GM12878 (cell line): Measurements from ENCODE around the gene SSBP4. TPM values are rescaled to one million over a fixed set of nuclear protein-coding genes. Genes with fewer than 3 reads are reported as not detected.

Experiments
- CBFB ChIP-seq: IDR thresholded peaks from 2 replicates; pipeline ENCODE4 v1.6.1; 2016; ENCODE audit warnings: antibody characterized with exemption, low read depth
- EP300 ChIP-seq, 2 experiments: fragments of 150-350 bp in 1 of 2; IDR thresholded peaks; 2 replicates each; pipeline ENCODE4 v1.6.1; 2011 to 2012; ENCODE audit warnings: low read depth in 2 of 2, low read length in 2 of 2, borderline replicate concordance in 1 of 2, improper control_type of control experiment in 1 of 2, inconsistent platforms in 1 of 2; ENCODE audit not compliant: control insufficient read depth in 1 of 2
- PAX5 ChIP-seq: IDR thresholded peaks from 2 replicates; pipeline ENCODE4 v1.6.1; 2011; ENCODE audit warnings: low read depth, low read length, borderline replicate concordance
- POLR2A ChIP-seq: IDR thresholded peaks from 2 replicates; pipeline ENCODE4 v1.6.1; 2011; ENCODE audit warnings: low read depth, mild to moderate bottlenecking, low read length
- RB1 ChIP-seq: fragments of 450-650 bp; formaldehyde crosslinking; IDR thresholded peaks from 2 replicates; pipeline ENCODE4 v1.6.1; 2017; ENCODE audit warnings: mild to moderate bottlenecking, borderline replicate concordance
- SRF ChIP-seq, 2 experiments: IDR thresholded peaks; 2 replicates each; pipeline ENCODE4 v1.6.1; 2011; ENCODE audit warnings: low read depth in 2 of 2, low read length in 2 of 2, mild to moderate bottlenecking in 1 of 2, moderate library complexity in 1 of 2
- TAF1 ChIP-seq: IDR thresholded peaks from 2 replicates; pipeline ENCODE4 v1.6.1; 2011; ENCODE audit warnings: mild to moderate bottlenecking, low read depth, low read length, borderline replicate concordance
- polyA plus RNA-seq, 11 experiments: library from polyadenylated mRNA; depleted of rRNA in 4 of 11; unstranded in 6 of 11; stranded (reverse) in 5 of 11; fragments of >200 nt; fragmentation: Nextera tagmentation in 4 of 11; fragmentation: Illumina TruSeq in 1 of 11; extraction: Ambion mirVana in 4 of 11; extraction: Trizol in 1 of 11; gene quantifications; 1 replicate in 1 of 11; 2 replicates in 10 of 11; pipeline versions ENCODE4 v1.2.1 to v1.2.3, GENCODE V29; 2011 to 2016; ENCODE audit warnings: inconsistent platforms in 2 of 11, missing spikeins in 2 of 11, low read depth in 1 of 11
- total RNA-seq, 4 experiments: library from RNA; depleted of rRNA in 3 of 4; stranded (reverse); fragments of >200 nt in 3 of 4; fragmentation: Illumina TruSeq in 1 of 4; extraction: Trizol in 1 of 4; gene quantifications; 2 replicates each; pipeline versions ENCODE4 v1.2.1 to v1.2.3, GENCODE V29; 2013 to 2021
- TF ChIP-seq, protein P1 (sequence below): IDR thresholded peaks from 2 replicates; pipeline ENCODE4 v1.6.1; 2012; ENCODE audit warnings: mild to moderate bottlenecking, low read depth, low read length
- TF ChIP-seq, protein P2 (sequence below): fragments of 450-650 bp; IDR thresholded peaks from 2 replicates; pipeline ENCODE4 v1.6.1; 2017; ENCODE audit warnings: mild to moderate bottlenecking, moderate library complexity
- TF ChIP-seq, protein P3 (sequence below): IDR thresholded peaks from 2 replicates; pipeline ENCODE4 v1.6.1; 2011; ENCODE audit warnings: low read depth, low read length, improper control_type of control experiment, borderline replicate concordance
- TF ChIP-seq, protein P4 (sequence below): fragments of 450-650 bp; IDR thresholded peaks from 2 replicates; pipeline ENCODE4 v1.6.1; 2018; ENCODE audit warnings: borderline replicate concordance, mild to moderate bottlenecking; ENCODE audit not compliant: partially characterized antibody
- TF ChIP-seq, protein P5 (sequence below): fragments of 450-650 bp; conservative IDR thresholded peaks from 2 replicates; pipeline ENCODE4 v1.6.1; 2017; ENCODE audit warnings: mild to moderate bottlenecking, moderate library complexity
- TF ChIP-seq, protein P6 (sequence below): IDR thresholded peaks from 2 replicates; pipeline ENCODE4 v1.6.1; 2012; ENCODE audit warnings: low read length, inconsistent platforms

Gene SSBP4
- total and polyA plus RNA-seq, 10 of the 15 experiments (the other 5 are each of a cell fraction or from before 2014, with no cell fraction given): 0.37 to 150 (median 38.9) TPM

DNA sequence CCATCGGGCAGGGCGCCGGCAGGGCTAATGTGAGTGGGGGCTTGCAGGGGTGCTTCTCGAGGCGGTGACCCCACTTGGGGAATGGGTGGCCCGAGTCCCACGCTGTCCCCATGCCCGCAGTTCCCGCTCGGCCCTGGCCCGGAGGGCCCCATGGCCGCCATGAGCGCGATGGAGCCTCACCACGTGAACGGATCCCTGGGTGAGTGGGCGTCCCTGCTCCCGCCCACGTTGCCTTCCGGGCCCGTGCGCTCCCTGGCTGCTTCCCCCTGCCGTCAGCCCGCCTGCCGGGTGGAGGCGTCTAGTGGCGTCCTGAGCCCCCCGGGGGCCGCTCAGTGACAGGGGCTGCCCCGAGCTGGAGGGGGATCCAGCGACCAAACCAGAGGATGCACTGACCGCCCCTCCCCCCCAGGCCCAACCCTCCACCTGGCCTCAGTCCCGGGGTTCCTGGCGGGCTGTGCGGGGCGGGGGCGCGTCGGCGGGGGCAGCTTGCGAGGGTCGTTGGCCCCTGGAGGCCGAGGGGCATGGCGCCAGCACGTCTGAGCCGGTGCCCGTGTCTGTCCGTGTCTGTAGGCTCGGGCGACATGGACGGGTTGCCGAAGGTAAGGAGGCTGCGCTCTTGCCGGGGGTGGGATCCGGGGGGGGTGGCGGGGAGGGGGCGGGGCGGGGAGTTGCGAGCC lies 14.0 kb downstream of the SSBP4 start (continued):
- TF ChIP-seq, protein P1, sequence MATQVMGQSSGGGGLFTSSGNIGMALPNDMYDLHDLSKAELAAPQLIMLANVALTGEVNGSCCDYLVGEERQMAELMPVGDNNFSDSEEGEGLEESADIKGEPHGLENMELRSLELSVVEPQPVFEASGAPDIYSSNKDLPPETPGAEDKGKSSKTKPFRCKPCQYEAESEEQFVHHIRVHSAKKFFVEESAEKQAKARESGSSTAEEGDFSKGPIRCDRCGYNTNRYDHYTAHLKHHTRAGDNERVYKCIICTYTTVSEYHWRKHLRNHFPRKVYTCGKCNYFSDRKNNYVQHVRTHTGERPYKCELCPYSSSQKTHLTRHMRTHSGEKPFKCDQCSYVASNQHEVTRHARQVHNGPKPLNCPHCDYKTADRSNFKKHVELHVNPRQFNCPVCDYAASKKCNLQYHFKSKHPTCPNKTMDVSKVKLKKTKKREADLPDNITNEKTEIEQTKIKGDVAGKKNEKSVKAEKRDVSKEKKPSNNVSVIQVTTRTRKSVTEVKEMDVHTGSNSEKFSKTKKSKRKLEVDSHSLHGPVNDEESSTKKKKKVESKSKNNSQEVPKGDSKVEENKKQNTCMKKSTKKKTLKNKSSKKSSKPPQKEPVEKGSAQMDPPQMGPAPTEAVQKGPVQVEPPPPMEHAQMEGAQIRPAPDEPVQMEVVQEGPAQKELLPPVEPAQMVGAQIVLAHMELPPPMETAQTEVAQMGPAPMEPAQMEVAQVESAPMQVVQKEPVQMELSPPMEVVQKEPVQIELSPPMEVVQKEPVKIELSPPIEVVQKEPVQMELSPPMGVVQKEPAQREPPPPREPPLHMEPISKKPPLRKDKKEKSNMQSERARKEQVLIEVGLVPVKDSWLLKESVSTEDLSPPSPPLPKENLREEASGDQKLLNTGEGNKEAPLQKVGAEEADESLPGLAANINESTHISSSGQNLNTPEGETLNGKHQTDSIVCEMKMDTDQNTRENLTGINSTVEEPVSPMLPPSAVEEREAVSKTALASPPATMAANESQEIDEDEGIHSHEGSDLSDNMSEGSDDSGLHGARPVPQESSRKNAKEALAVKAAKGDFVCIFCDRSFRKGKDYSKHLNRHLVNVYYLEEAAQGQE: no peak
- TF ChIP-seq, protein P2, sequence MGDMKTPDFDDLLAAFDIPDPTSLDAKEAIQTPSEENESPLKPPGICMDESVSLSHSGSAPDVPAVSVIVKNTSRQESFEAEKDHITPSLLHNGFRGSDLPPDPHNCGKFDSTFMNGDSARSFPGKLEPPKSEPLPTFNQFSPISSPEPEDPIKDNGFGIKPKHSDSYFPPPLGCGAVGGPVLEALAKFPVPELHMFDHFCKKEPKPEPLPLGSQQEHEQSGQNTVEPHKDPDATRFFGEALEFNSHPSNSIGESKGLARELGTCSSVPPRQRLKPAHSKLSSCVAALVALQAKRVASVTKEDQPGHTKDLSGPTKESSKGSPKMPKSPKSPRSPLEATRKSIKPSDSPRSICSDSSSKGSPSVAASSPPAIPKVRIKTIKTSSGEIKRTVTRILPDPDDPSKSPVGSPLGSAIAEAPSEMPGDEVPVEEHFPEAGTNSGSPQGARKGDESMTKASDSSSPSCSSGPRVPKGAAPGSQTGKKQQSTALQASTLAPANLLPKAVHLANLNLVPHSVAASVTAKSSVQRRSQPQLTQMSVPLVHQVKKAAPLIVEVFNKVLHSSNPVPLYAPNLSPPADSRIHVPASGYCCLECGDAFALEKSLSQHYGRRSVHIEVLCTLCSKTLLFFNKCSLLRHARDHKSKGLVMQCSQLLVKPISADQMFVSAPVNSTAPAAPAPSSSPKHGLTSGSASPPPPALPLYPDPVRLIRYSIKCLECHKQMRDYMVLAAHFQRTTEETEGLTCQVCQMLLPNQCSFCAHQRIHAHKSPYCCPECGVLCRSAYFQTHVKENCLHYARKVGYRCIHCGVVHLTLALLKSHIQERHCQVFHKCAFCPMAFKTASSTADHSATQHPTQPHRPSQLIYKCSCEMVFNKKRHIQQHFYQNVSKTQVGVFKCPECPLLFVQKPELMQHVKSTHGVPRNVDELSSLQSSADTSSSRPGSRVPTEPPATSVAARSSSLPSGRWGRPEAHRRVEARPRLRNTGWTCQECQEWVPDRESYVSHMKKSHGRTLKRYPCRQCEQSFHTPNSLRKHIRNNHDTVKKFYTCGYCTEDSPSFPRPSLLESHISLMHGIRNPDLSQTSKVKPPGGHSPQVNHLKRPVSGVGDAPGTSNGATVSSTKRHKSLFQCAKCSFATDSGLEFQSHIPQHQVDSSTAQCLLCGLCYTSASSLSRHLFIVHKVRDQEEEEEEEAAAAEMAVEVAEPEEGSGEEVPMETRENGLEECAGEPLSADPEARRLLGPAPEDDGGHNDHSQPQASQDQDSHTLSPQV: 0 out of 2 replicates have a peak, but pooled peaks have one; percentile 15
- TF ChIP-seq TAF1 (peak; percentile 51; the same call in 1 of the 2 replicates), RB1 (0 out of 2 replicates have a peak, but pooled peaks have one; percentile 82), PAX5 (no peak), SRF (IDR thresholded peaks at IDR 0.05; ENCODE audit: low read depth in 2 of 2, low read length in 2 of 2) (no peak), CBFB (no peak), EP300 (IDR thresholded peaks at IDR 0.05; ENCODE audit: borderline replicate concordance in 1 of 2, control insufficient read depth in 1 of 2, low read depth in 2 of 2, low read length in 2 of 2) (no peak), POLR2A (peak; percentile 86)
- TF ChIP-seq, protein P3, sequence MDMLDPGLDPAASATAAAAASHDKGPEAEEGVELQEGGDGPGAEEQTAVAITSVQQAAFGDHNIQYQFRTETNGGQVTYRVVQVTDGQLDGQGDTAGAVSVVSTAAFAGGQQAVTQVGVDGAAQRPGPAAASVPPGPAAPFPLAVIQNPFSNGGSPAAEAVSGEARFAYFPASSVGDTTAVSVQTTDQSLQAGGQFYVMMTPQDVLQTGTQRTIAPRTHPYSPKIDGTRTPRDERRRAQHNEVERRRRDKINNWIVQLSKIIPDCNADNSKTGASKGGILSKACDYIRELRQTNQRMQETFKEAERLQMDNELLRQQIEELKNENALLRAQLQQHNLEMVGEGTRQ: peak; percentile 6; the same call in 1 of the 2 replicates
- TF ChIP-seq, protein P4, sequence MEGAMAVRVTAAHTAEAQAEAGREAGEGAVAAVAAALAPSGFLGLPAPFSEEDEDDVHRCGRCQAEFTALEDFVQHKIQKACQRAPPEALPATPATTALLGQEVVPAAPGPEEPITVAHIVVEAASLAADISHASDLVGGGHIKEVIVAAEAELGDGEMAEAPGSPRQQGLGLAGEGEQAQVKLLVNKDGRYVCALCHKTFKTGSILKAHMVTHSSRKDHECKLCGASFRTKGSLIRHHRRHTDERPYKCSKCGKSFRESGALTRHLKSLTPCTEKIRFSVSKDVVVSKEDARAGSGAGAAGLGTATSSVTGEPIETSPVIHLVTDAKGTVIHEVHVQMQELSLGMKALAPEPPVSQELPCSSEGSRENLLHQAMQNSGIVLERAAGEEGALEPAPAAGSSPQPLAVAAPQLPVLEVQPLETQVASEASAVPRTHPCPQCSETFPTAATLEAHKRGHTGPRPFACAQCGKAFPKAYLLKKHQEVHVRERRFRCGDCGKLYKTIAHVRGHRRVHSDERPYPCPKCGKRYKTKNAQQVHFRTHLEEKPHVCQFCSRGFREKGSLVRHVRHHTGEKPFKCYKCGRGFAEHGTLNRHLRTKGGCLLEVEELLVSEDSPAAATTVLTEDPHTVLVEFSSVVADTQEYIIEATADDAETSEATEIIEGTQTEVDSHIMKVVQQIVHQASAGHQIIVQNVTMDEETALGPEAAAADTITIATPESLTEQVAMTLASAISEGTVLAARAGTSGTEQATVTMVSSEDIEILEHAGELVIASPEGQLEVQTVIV: no peak
- TF ChIP-seq, protein P5, sequence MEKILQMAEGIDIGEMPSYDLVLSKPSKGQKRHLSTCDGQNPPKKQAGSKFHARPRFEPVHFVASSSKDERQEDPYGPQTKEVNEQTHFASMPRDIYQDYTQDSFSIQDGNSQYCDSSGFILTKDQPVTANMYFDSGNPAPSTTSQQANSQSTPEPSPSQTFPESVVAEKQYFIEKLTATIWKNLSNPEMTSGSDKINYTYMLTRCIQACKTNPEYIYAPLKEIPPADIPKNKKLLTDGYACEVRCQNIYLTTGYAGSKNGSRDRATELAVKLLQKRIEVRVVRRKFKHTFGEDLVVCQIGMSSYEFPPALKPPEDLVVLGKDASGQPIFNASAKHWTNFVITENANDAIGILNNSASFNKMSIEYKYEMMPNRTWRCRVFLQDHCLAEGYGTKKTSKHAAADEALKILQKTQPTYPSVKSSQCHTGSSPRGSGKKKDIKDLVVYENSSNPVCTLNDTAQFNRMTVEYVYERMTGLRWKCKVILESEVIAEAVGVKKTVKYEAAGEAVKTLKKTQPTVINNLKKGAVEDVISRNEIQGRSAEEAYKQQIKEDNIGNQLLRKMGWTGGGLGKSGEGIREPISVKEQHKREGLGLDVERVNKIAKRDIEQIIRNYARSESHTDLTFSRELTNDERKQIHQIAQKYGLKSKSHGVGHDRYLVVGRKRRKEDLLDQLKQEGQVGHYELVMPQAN: peak; percentile 81; the same call in 1 of the 2 replicates
- TF ChIP-seq, protein P6, sequence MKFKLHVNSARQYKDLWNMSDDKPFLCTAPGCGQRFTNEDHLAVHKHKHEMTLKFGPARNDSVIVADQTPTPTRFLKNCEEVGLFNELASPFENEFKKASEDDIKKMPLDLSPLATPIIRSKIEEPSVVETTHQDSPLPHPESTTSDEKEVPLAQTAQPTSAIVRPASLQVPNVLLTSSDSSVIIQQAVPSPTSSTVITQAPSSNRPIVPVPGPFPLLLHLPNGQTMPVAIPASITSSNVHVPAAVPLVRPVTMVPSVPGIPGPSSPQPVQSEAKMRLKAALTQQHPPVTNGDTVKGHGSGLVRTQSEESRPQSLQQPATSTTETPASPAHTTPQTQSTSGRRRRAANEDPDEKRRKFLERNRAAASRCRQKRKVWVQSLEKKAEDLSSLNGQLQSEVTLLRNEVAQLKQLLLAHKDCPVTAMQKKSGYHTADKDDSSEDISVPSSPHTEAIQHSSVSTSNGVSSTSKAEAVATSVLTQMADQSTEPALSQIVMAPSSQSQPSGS: no peak
